Activated naive CD4-positive, alpha-beta T cell treated with anti-CD3 and anti-CD28 coated beads, Interleukin-2, amount 10 ng/mL, durations not matched to agents 7 days and 5 days (primary cell): ENCODE data around the gene PATJ.

Experiments used
- CTCF ChIA-PET: fragments of 350-600 bp; sonication (Branson Sonifier 250); formaldehyde crosslinking; loops from one replicate; lab custom pipeline; 2021; ENCODE audit warnings: antibody characterized with exemption; lab: Charles Lee
- DNase-seq: peaks from one replicate; pipeline ENCODE4 v3.0.0-alpha.2; 2020
- H3K27ac Mint-ChIP-seq: one replicate; pipeline ENCODE4 v1.8.0; 2021; ENCODE audit warnings: mild to moderate bottlenecking, moderate library complexity, mixed read lengths
- H3K27me3 Mint-ChIP-seq: one replicate; pipeline ENCODE4 v1.8.0; 2021; ENCODE audit warnings: mild to moderate bottlenecking, mixed read lengths
- H3K36me3 Mint-ChIP-seq: one replicate; pipeline ENCODE4 v1.8.0; 2021; ENCODE audit warnings: mixed read lengths
- H3K4me1 Mint-ChIP-seq: one replicate; pipeline ENCODE4 v1.8.0; 2021; ENCODE audit warnings: mixed read lengths
- H3K4me3 Mint-ChIP-seq: one replicate; pipeline ENCODE4 v1.8.0; 2021; ENCODE audit warnings: mild to moderate bottlenecking, moderate library complexity, mixed read lengths
- H3K9me3 Mint-ChIP-seq: one replicate; pipeline ENCODE4 v1.8.0; 2021; ENCODE audit warnings: mixed read lengths

PATJ gene

GRCh38 chr1:62003777-62004176 is 261.5 kb downstream of the PATJ start:
- Mint-ChIP-seq H3K27ac (no peak overlapping the region), H3K36me3 (no peaks in the 10 kb centered on the region), H3K4me3 (no peak overlapping the region), H3K9me3 (no peaks in the 10 kb centered on the region), H3K27me3 (no peaks in the 10 kb centered on the region), H3K4me1 (no peaks in the 10 kb centered on the region)
- CTCF ChIA-PET: no interaction called here
- DNase-seq: no peak

- no peak for DNase-seq
- Mint-ChIP-seq H3K27me3 (no peaks in the 10 kb centered on the region), H3K9me3 (no peaks in the 10 kb centered on the region), H3K27ac (no peak overlapping the region), H3K36me3 (no peaks in the 10 kb centered on the region), H3K4me1 (no peaks in the 10 kb centered on the region), H3K4me3 (no peak overlapping the region)
- CTCF ChIA-PET: no interaction called here
Measured at GRCh38 chr1:62006690-62007089, 264.4 kb downstream of the PATJ start.

GRCh38 chr1:62011006-62011405 is 268.7 kb downstream of the PATJ start:
- Mint-ChIP-seq H3K27ac (no peak overlapping the region), H3K36me3 (no peaks in the 10 kb centered on the region), H3K9me3 (no peaks in the 10 kb centered on the region), H3K4me3 (no peak overlapping the region), H3K4me1 (no peaks in the 10 kb centered on the region), H3K27me3 (no peaks in the 10 kb centered on the region)
- CTCF ChIA-PET: no interaction called here
- no peak for DNase-seq

- H3K9me3 Mint-ChIP-seq: no peaks in the 10 kb centered on the region
- H3K36me3 Mint-ChIP-seq: no peaks in the 10 kb centered on the region
- H3K27ac Mint-ChIP-seq: no peak overlapping the region
Measured at GRCh38 chr1:62012095-62012494, 269.8 kb downstream of the PATJ start.

GRCh38 chr1:62012836-62013235 is 270.6 kb downstream of the PATJ start:
- no peak for DNase-seq
- Mint-ChIP-seq H3K4me1 (no peaks in the 10 kb centered on the region), H3K27ac (no peak overlapping the region), H3K9me3 (no peaks in the 10 kb centered on the region), H3K4me3 (no peak overlapping the region), H3K27me3 (no peaks in the 10 kb centered on the region), H3K36me3 (no peaks in the 10 kb centered on the region)
- CTCF ChIA-PET: no interaction called here

More at GRCh38 chr1:62012095-62012494, 269.8 kb downstream of the PATJ start:
- CTCF ChIA-PET: no interaction called here
- Mint-ChIP-seq H3K27me3 (no peaks in the 10 kb centered on the region), H3K4me1 (no peaks in the 10 kb centered on the region), H3K4me3 (no peak overlapping the region)
- DNase-seq: no peak

- CTCF ChIA-PET: no interaction called here
- no peaks in the 10 kb centered on the region for H3K27me3 Mint-ChIP-seq
- no peak for DNase-seq
- no peak overlapping the region for H3K4me3 Mint-ChIP-seq
- H3K9me3 Mint-ChIP-seq: no peaks in the 10 kb centered on the region
- H3K27ac Mint-ChIP-seq: no peak overlapping the region
- no peaks in the 10 kb centered on the region for H3K4me1 Mint-ChIP-seq
- H3K36me3 Mint-ChIP-seq: no peaks in the 10 kb centered on the region
Measured at GRCh38 chr1:62013264-62013663, 271.0 kb downstream of the PATJ start.

- no peak overlapping the region for H3K27ac Mint-ChIP-seq
- CTCF ChIA-PET: no interaction called here
Measured at GRCh38 chr1:62022382-62022983, 280.2 kb downstream of the PATJ start.

GRCh38 chr1:62024690-62025089 is 282.4 kb downstream of the PATJ start:
- Mint-ChIP-seq H3K27ac (no peak overlapping the region), H3K4me3 (no peak overlapping the region), H3K4me1 (no peaks in the 10 kb centered on the region), H3K9me3 (no peaks in the 10 kb centered on the region), H3K36me3 (no peaks in the 10 kb centered on the region), H3K27me3 (no peaks in the 10 kb centered on the region)
- DNase-seq: no peak
- CTCF ChIA-PET: no interaction called here

More at GRCh38 chr1:62022382-62022983, 280.2 kb downstream of the PATJ start:
- H3K27me3 Mint-ChIP-seq: no peaks in the 10 kb centered on the region
- H3K9me3 Mint-ChIP-seq: no peaks in the 10 kb centered on the region
- no peak for DNase-seq
- no peak overlapping the region for H3K4me3 Mint-ChIP-seq
- no peaks in the 10 kb centered on the region for H3K4me1 Mint-ChIP-seq
- no peaks in the 10 kb centered on the region for H3K36me3 Mint-ChIP-seq

GRCh38 chr1:62025154-62025553 is 282.9 kb downstream of the PATJ start:
- CTCF ChIA-PET: no interaction called here
- Mint-ChIP-seq H3K4me1 (no peaks in the 10 kb centered on the region), H3K36me3 (no peaks in the 10 kb centered on the region), H3K4me3 (no peak overlapping the region), H3K27ac (no peak overlapping the region), H3K27me3 (no peaks in the 10 kb centered on the region), H3K9me3 (no peaks in the 10 kb centered on the region)
- no peak for DNase-seq

- no peak overlapping the region for H3K4me3 Mint-ChIP-seq
- no peak for DNase-seq
- CTCF ChIA-PET: no interaction called here
- H3K4me1 Mint-ChIP-seq: no peaks in the 10 kb centered on the region
- H3K9me3 Mint-ChIP-seq: no peaks in the 10 kb centered on the region
- H3K36me3 Mint-ChIP-seq: no peaks in the 10 kb centered on the region
- no peak overlapping the region for H3K27ac Mint-ChIP-seq
- H3K27me3 Mint-ChIP-seq: no peaks in the 10 kb centered on the region
Measured at GRCh38 chr1:62025892-62026291, 283.6 kb downstream of the PATJ start.

- Mint-ChIP-seq H3K27ac (no peak overlapping the region), H3K4me3 (no peak overlapping the region), H3K4me1 (no peaks in the 10 kb centered on the region), H3K9me3 (no peaks in the 10 kb centered on the region), H3K36me3 (no peaks in the 10 kb centered on the region), H3K27me3 (no peaks in the 10 kb centered on the region)
- DNase-seq: no peak
- CTCF ChIA-PET: no interaction called here
Measured at GRCh38 chr1:62029704-62030103, 287.4 kb downstream of the PATJ start.

- Mint-ChIP-seq H3K27me3 (no peaks in the 10 kb centered on the region), H3K36me3 (no peaks in the 10 kb centered on the region)
- CTCF ChIA-PET: no interaction called here
Measured at GRCh38 chr1:62034790-62035189, 292.5 kb downstream of the PATJ start.

GRCh38 chr1:62037274-62037673 is 295.0 kb downstream of the PATJ start:
- CTCF ChIA-PET: interaction anchor here (0.8 kb wide), 1 partner anchor 34 kb away, joined by 3 read pairs; no protein-coding TSS in a partner anchor
- H3K4me3 Mint-ChIP-seq: no peak overlapping the region

More at GRCh38 chr1:62034790-62035189, 292.5 kb downstream of the PATJ start:
- no peaks in the 10 kb centered on the region for H3K4me1 Mint-ChIP-seq
- H3K4me3 Mint-ChIP-seq: no peak overlapping the region
- H3K27ac Mint-ChIP-seq: no peak overlapping the region
- no peak for DNase-seq
- H3K9me3 Mint-ChIP-seq: no peaks in the 10 kb centered on the region

GRCh38 chr1:62038594-62039284 is 296.5 kb downstream of the PATJ start:
- Mint-ChIP-seq H3K4me3 (no peak overlapping the region), H3K4me1 (no peaks in the 10 kb centered on the region), H3K27me3 (no peaks in the 10 kb centered on the region), H3K9me3 (no peaks in the 10 kb centered on the region), H3K27ac (no peak overlapping the region), H3K36me3 (no peaks in the 10 kb centered on the region)
- CTCF ChIA-PET: no interaction called here
- no peak for DNase-seq

More at GRCh38 chr1:62037274-62037673, 295.0 kb downstream of the PATJ start:
- Mint-ChIP-seq H3K27ac (no peak overlapping the region), H3K9me3 (no peaks in the 10 kb centered on the region), H3K36me3 (no peaks in the 10 kb centered on the region), H3K27me3 (no peaks in the 10 kb centered on the region), H3K4me1 (no peaks in the 10 kb centered on the region)
- no peak for DNase-seq

- H3K9me3 Mint-ChIP-seq: no peaks in the 10 kb centered on the region
- no peaks in the 10 kb centered on the region for H3K36me3 Mint-ChIP-seq
- H3K4me3 Mint-ChIP-seq: no peak overlapping the region
- no peak overlapping the region for H3K27ac Mint-ChIP-seq
- no peaks in the 10 kb centered on the region for H3K4me1 Mint-ChIP-seq
- H3K27me3 Mint-ChIP-seq: no peaks in the 10 kb centered on the region
- CTCF ChIA-PET: no interaction called here
- DNase-seq: no peak
Measured at GRCh38 chr1:62040450-62040849, 298.2 kb downstream of the PATJ start.
